ENCODE results near the gene MINDY2.

- TF ChIP-seq MAX (IDR thresholded peaks at IDR 0.05): no peak
- TF ChIP-seq NFIC (IDR thresholded peaks at IDR 0.05): no peak; the same call in 1 of the 2 replicates
- TF ChIP-seq YY1 (IDR thresholded peaks at IDR 0.05; ENCODE audit: low read depth): no peak
- no peak for TF ChIP-seq TEAD4 (IDR thresholded peaks at IDR 0.05)
- no peak for TF ChIP-seq TAF1 (IDR thresholded peaks at IDR 0.05; ENCODE audit: low read depth)
- TF ChIP-seq REST (IDR thresholded peaks at IDR 0.05; ENCODE audit: low read depth): no peak
- no peak for TF ChIP-seq CREB1 (IDR thresholded peaks at IDR 0.05; ENCODE audit: low read depth)
- TF ChIP-seq FOXM1 (IDR thresholded peaks at IDR 0.05; ENCODE audit: borderline replicate concordance, low read depth): no peak
- no peak for TF ChIP-seq ZBTB7A (IDR thresholded peaks at IDR 0.05; ENCODE audit: low read depth)
- TF ChIP-seq CEBPB (IDR thresholded peaks at IDR 0.05): no peak
- no peak; the same call in 1 of the 2 replicates for TF ChIP-seq RAD21 (IDR thresholded peaks at IDR 0.05; ENCODE audit: low read depth)
- TF ChIP-seq EP300 (IDR thresholded peaks at IDR 0.05; ENCODE audit: borderline replicate concordance): no peak
- no peak for TF ChIP-seq TCF12 (IDR thresholded peaks at IDR 0.05; ENCODE audit: low read depth)
Observed at GRCh38 chr15:58770519-58770856, 614 bp upstream of the MINDY2 start.
